Adrenal gland (tissue), 19 donors: ENCODE results near the gene PNMA3. TPM values are rescaled to one million over a fixed set of nuclear protein-coding genes. Genes with fewer than 3 reads are reported as not detected.
"Not testable (repeated sequence)": the region's sequence is repeated elsewhere in the genome, so short reads cannot be mapped to it uniquely, and the experiment has no call there.

Experiments used
- DNase-seq, 7 donors: peaks; one replicate each; pipeline ENCODE4 v3.0.0-alpha.2; 2019 to 2020
- H3K27ac ChIP-seq, 5 donors: fragments of 200-600 bp; sonication (generic) in 4 of 5; 1 replicate in 3 of 5; 2 replicates in 2 of 5; pipeline versions ENCODE4 v1.5.1 to v1.8.0; 2016 to 2020; ENCODE audit warnings: mild to moderate bottlenecking in 1 of 5
- H3K27me3 ChIP-seq: fragments of 200-600 bp; 2 replicates; pipeline ENCODE4 v1.8.0; 2021
- H3K36me3 ChIP-seq, 2 donors: fragments of 200-600 bp; replicated peaks in 1 of 2; 1 replicate in 1 of 2; 2 replicates in 1 of 2; pipeline versions ENCODE4 v1.5.1 to v1.8.0; 2018 to 2022
- H3K4me1 ChIP-seq, 2 donors: fragments of 200-600 bp; replicated peaks in 1 of 2; 1 replicate in 1 of 2; 2 replicates in 1 of 2; pipeline versions ENCODE4 v1.5.1 to v1.8.0; 2018 to 2021
- H3K4me3 ChIP-seq, 4 donors: fragments of 200-600 bp; sonication (generic) in 3 of 4; one replicate each; pipeline ENCODE4 v1.5.1; 2016 to 2018
- H3K9me3 ChIP-seq, 3 donors: fragments of 200-600 bp; sonication (generic) in 1 of 3; replicated peaks in 1 of 3; 1 replicate in 2 of 3; 2 replicates in 1 of 3; pipeline versions ENCODE4 v1.5.1 to v1.8.0; 2016 to 2021
- CTCF ChIP-seq, 6 experiments: fragments of 450-650 bp in 4 of 6; fragments of 200-600 bp in 2 of 6; sonication (generic) in 1 of 6; IDR thresholded peaks; 1 replicate in 5 of 6; 2 replicates in 1 of 6; pipeline versions ENCODE4 v1.5.1 to v1.8.0; 2016 to 2021; ENCODE audit warnings: antibody characterized with exemption in 6 of 6, mild to moderate bottlenecking in 2 of 6, moderate library complexity in 1 of 6
- POLR2A ChIP-seq, 2 donors: fragments of 450-650 bp; IDR thresholded peaks; one replicate each; pipeline ENCODE4 v1.6.1; 2017; ENCODE audit warnings: antibody characterized with exemption in 2 of 2, mild to moderate bottlenecking in 2 of 2, moderate library complexity in 1 of 2
- WGBS, 4 donors: extraction: QIAGEN DNeasy Blood & Tissue Kit in 2 of 4; methylation state at CpG; one replicate each; pipeline versions ENCODE4 v1.1.5 to v1.1.7; 2013 to 2017; 5-methylcytosine and 5-hydroxymethylcytosine counted together
- intact Hi-C, 2 donors: fragments of 100-400 bp; cut with DNase I; formaldehyde crosslinking; loops; one replicate each; pipeline versions ENCODE4 v1.14.1 to v1.15.0; 2022 to 2023
- long read RNA-seq, 10 donors: library from polyadenylated mRNA in 3 of 10; unstranded in 2 of 10; stranded (forward) in 1 of 10; transcript quantifications; one replicate each; pipeline ENCODE4 v2.0.0 and lab custom pipeline, GENCODE V29; 2021 to 2026
- polyA plus RNA-seq, 3 donors: library from polyadenylated mRNA; stranded (reverse); fragments of 200-250 nt in 2 of 3; fragments of 350-450 nt in 1 of 3; fragmentation: Illumina TruSeq in 1 of 3; extraction: RNeasy Lipid Tissue Mini Kit (QIAGEN cat#74804) in 1 of 3; gene quantifications; one replicate each; pipeline ENCODE4 v1.2.3, GENCODE V29; 2013 to 2014
- total RNA-seq, 9 donors: library from RNA; depleted of rRNA in 4 of 9; stranded (reverse); fragments of >200 nt in 4 of 9; fragments of 120-200 nt in 1 of 9; fragmentation: NEBNext Ultra II Directional in 1 of 9; extraction: Animal tissue kit (Norgen Biotek cat#: 25700) in 1 of 9; gene quantifications; one replicate each; pipeline versions ENCODE4 v1.1.0 to v1.2.4, GENCODE V29; 2013 to 2023
- donor health status: healthy with polysubstance abuse.
- donor health status: Bipolar disorder and iron deficiency.
- donor health status: DM: yes; HTN: yes; CAD: no.
- donor health status: DM: no; HTN: no; CAD: no.
- donor health status: DM: no; HTN: no; CAD: no.
- donor health status: DM: yes; HTN: yes; CAD: no.

PNMA3 gene
- total RNA-seq (10 to 100 TPM in 1 of 9 donors, 1 to 10 TPM in 5, under 1 TPM in 3; 0.06 to 25.5 (median 1.5) TPM), polyA plus RNA-seq (1 to 10 TPM in 2 of 3 donors, under 1 TPM in 1; 0.55 to 4.1 (median 3.4) TPM)
- long read RNA-seq, donor 1, partial matches to known transcripts = 5 of 7 reads
- long read RNA-seq, donor 1, other reads (novel, unspliced or antisense) = 0 of 7 reads
- long read RNA-seq, donor 2, partial matches to known transcripts = 0 of 4 reads
- long read RNA-seq, donor 2, other reads (novel, unspliced or antisense) = 0 of 4 reads
- long read RNA-seq, donor 3 = 0 reads
- long read RNA-seq, donor 4, partial matches to known transcripts = 1 of 1 reads
- long read RNA-seq, donor 4, other reads (novel, unspliced or antisense) = 0 of 1 reads
- long read RNA-seq, donor 5, partial matches to known transcripts = 2 of 5 reads
- long read RNA-seq, donor 5, other reads (novel, unspliced or antisense) = 1 of 5 reads
- long read RNA-seq, donor 6 = 0 reads
- long read RNA-seq, donor 7 = 0 reads
- long read RNA-seq, donor 8, partial matches to known transcripts = 0 of 2 reads
- long read RNA-seq, donor 8, other reads (novel, unspliced or antisense) = 0 of 2 reads
- long read RNA-seq, donor 9, partial matches to known transcripts = 8 of 12 reads
- long read RNA-seq, donor 9, other reads (novel, unspliced or antisense) = 0 of 12 reads
- long read RNA-seq, donor 10, partial matches to known transcripts = 0 of 3 reads
- long read RNA-seq, donor 10, other reads (novel, unspliced or antisense) = 0 of 3 reads

- H3K9me3 ChIP-seq = no peaks in the 10 kb centered on the region
- 12 to 47% methylated on average over 78 to 79 of the region's 80 CpGs; no CpG with 5 or more reads in 2 of the 4 donors for WGBS, 4 donors
- TF ChIP-seq CTCF (IDR thresholded peaks at IDR 0.05) = no peak
- TF ChIP-seq POLR2A (IDR thresholded peaks at IDR 0.05) = no peak
- H3K4me3 ChIP-seq = peak within 1 kb of the TSS in 1 of 4 donors; percentile 34
- intact Hi-C loops = no loop called here
- no peaks in the 10 kb centered on the region for H3K4me1 ChIP-seq
- DNase-seq = peak in 1 of 7 donors; percentile 14
- H3K27ac ChIP-seq = no peak within 1 kb of the TSS
- H3K36me3 ChIP-seq = no peaks in the 10 kb centered on the region
- peaks cover 24% of the 10 kb centered on the region for H3K27me3 ChIP-seq
Observed at GRCh38 chrX:153055871-153056749, at the start of gene PNMA3. TSS of gene PNMA3 (plus strand) at chrX:153056470. CDS start at chrX:153057056, 586 bp downstream.

- H3K36me3 ChIP-seq, H3K4me1 ChIP-seq, H3K27ac ChIP-seq, DNase-seq, H3K4me3 ChIP-seq, intact Hi-C loops, H3K9me3 ChIP-seq: not testable (repeated sequence)
- peaks cover 18% of the 10 kb centered on the region for H3K27me3 ChIP-seq
- WGBS, 4 donors = 56 to 75% (median 65%) methylated on average over 1 to 2 of the region's 2 CpGs
Observed at GRCh38 chrX:153017174-153017573, 39.1 kb upstream of the PNMA3 start.

GRCh38 chrX:153019166-153019565, 37.1 kb upstream of the PNMA3 start:
- H3K36me3 ChIP-seq = no peaks in the 10 kb centered on the region
- WGBS, 4 donors = 49 to 70% (median 59%) methylated on average over 3 of the region's 3 CpGs
- no peak overlapping the region for H3K4me3 ChIP-seq

GRCh38 chrX:153026501-153026900, 29.8 kb upstream of the PNMA3 start:
- H3K27me3 ChIP-seq, H3K4me3 ChIP-seq, DNase-seq, intact Hi-C loops, H3K4me1 ChIP-seq, H3K27ac ChIP-seq, H3K36me3 ChIP-seq, H3K9me3 ChIP-seq: not testable (repeated sequence)
- 57 to 89% (median 73%) methylated on average over 2 of the region's 2 CpGs for WGBS, 4 donors

More at GRCh38 chrX:153019166-153019565, 37.1 kb upstream of the PNMA3 start:
- no peak for DNase-seq
- intact Hi-C loops = no loop called here
- TF ChIP-seq POLR2A (IDR thresholded peaks at IDR 0.05) (no peak), CTCF (IDR thresholded peaks at IDR 0.05) (no peak)
- H3K4me1 ChIP-seq = no peaks in the 10 kb centered on the region
- H3K9me3 ChIP-seq = no peaks in the 10 kb centered on the region
- no peak overlapping the region for H3K27ac ChIP-seq
- peaks cover 10% of the 10 kb centered on the region for H3K27me3 ChIP-seq

GRCh38 chrX:153028487-153028886, 27.8 kb upstream of the PNMA3 start:
- DNase-seq, H3K36me3 ChIP-seq, H3K4me1 ChIP-seq, intact Hi-C loops, H3K9me3 ChIP-seq, H3K27me3 ChIP-seq, H3K4me3 ChIP-seq, H3K27ac ChIP-seq: not testable (repeated sequence)
- WGBS, 4 donors = 75 to 86% (median 81%) methylated on average over 1 to 9 of the region's 11 CpGs; no CpG with 5 or more reads in 1 of the 4 donors
